SK-N-SH (cell line): ENCODE measurements around the gene LSS. TPM values are rescaled to one million over a fixed set of nuclear protein-coding genes. Genes with fewer than 3 reads are reported as not detected.
"Not testable (repeated sequence)": the region's sequence is repeated elsewhere in the genome, so short reads cannot be mapped to it uniquely, and the experiment has no call there.

Experiments
- CTCF ChIA-PET: fragments of 300-600, 350-600 bp; formaldehyde crosslinking; extraction: SDS; loops from one replicate; lab custom pipeline; 2021; lab: Yijun Ruan, JAX
- POLR2A ChIA-PET: fragments of 350-600 bp; sonication (Branson Sonifier 250); formaldehyde crosslinking; extraction: SDS; loops from one replicate; lab custom pipeline; 2020; ENCODE audit warnings: antibody characterized with exemption, inconsistent platforms; lab: Yijun Ruan, JAX
- DNase-seq: peaks from one replicate; pipeline ENCODE4 v3.0.0; 2012
- H2AFZ ChIP-seq: fragments of 200-600 bp; sonication (generic); 2 replicates; pipeline ENCODE4 v1.8.1; 2016; ENCODE audit warnings: antibody characterized with exemption, mild to moderate bottlenecking, low read depth
- H3F3A ChIP-seq: fragments of 200-600 bp; sonication (generic); replicated peaks from 2 replicates; pipeline ENCODE3; 2016; ENCODE audit warnings: antibody characterized with exemption, mild to moderate bottlenecking; ENCODE audit not compliant: insufficient read depth
- H3K27ac ChIP-seq, 2 experiments: fragments of 200-500 bp in 1 of 2; fragments of 200-600 bp in 1 of 2; sonication (Bioruptor generic) in 1 of 2; sonication (generic), shearing (Covaris generic) in 1 of 2; 2 replicates each; pipeline versions ENCODE4 v1.5.1 to v1.6.1; 2014 to 2016; ENCODE audit warnings: low read depth in 2 of 2, inconsistent platforms in 1 of 2, low read length in 1 of 2, mild to moderate bottlenecking in 1 of 2, mixed read lengths in 1 of 2
- H3K27me3 ChIP-seq: fragments of 200-600 bp; sonication (generic), shearing (Covaris generic); 2 replicates; pipeline ENCODE4 v1.6.1; 2016; ENCODE audit warnings: mixed run types; ENCODE audit not compliant: insufficient read depth
- H3K36me3 ChIP-seq, 2 experiments: fragments of 200-500 bp in 1 of 2; fragments of 200-600 bp in 1 of 2; sonication (Bioruptor generic) in 1 of 2; sonication (generic) in 1 of 2; replicated peaks in 1 of 2; 2 replicates each; pipeline versions ENCODE3 to v1.5.1; 2014 to 2016; ENCODE audit warnings: low read length in 1 of 2, mild to moderate bottlenecking in 1 of 2; ENCODE audit not compliant: insufficient read depth in 2 of 2, control insufficient read depth in 1 of 2
- H3K4me1 ChIP-seq, 2 experiments: fragments of 200-500 bp in 1 of 2; fragments of 200-600 bp in 1 of 2; sonication (Bioruptor generic) in 1 of 2; sonication (generic), shearing (Covaris generic) in 1 of 2; 2 replicates each; pipeline versions ENCODE4 v1.5.1 to v1.6.1; 2014 to 2016; ENCODE audit warnings: low read depth in 1 of 2, low read length in 1 of 2, mixed run types in 1 of 2; ENCODE audit not compliant: insufficient read depth in 2 of 2, control insufficient read depth in 1 of 2
- H3K4me2 ChIP-seq: fragments of 200-600 bp; sonication (generic), shearing (Covaris generic); 2 replicates; pipeline ENCODE4 v1.6.1; 2017; ENCODE audit warnings: mixed run types
- H3K4me3 ChIP-seq, 2 experiments: fragments of 200-500 bp in 1 of 2; fragments of 200-600 bp in 1 of 2; sonication (Bioruptor generic) in 1 of 2; sonication (generic), shearing (Covaris generic) in 1 of 2; 2 replicates each; pipeline versions ENCODE4 v1.5.1 to v1.8.1; 2014 to 2016; ENCODE audit warnings: low read depth in 2 of 2, inconsistent platforms in 1 of 2, low read length in 1 of 2, mild to moderate bottlenecking in 1 of 2, mixed read lengths in 1 of 2, moderate library complexity in 1 of 2
- H3K79me2 ChIP-seq: fragments of 200-600 bp; sonication (generic); 2 replicates; pipeline ENCODE4 v1.8.1; 2017; ENCODE audit warnings: mild to moderate bottlenecking; ENCODE audit not compliant: insufficient read depth
- H3K9ac ChIP-seq: fragments of 200-600 bp; sonication (generic); 2 replicates; pipeline ENCODE4 v1.6.1; 2017; ENCODE audit warnings: mixed run types
- H3K9me2 ChIP-seq: fragments of 200-600 bp; sonication (generic); 2 replicates; pipeline ENCODE4 v1.6.1; 2017; ENCODE audit warnings: mixed run types
- H3K9me3 ChIP-seq: fragments of 200-600 bp; sonication (generic); 2 replicates; pipeline ENCODE4 v1.6.1; 2017; ENCODE audit warnings: mixed run types, mild to moderate bottlenecking, moderate library complexity
- H4K20me1 ChIP-seq: fragments of 200-600 bp; sonication (generic); 2 replicates; pipeline ENCODE4 v1.6.1; 2017; ENCODE audit warnings: mild to moderate bottlenecking, mixed run types; ENCODE audit not compliant: insufficient read depth
- CTCF ChIP-seq: fragments of 200-600 bp; sonication (generic); IDR thresholded peaks from 2 replicates; pipeline ENCODE4 v1.6.1; 2017; ENCODE audit warnings: antibody characterized with exemption, mild to moderate bottlenecking, moderate library complexity
- ELF1 ChIP-seq: IDR thresholded peaks from 2 replicates; pipeline ENCODE4 v1.4.0; 2012
- FOXM1 ChIP-seq: IDR thresholded peaks from 2 replicates; pipeline ENCODE4 v1.4.0; 2012; ENCODE audit warnings: low read depth, mild to moderate bottlenecking
- NFIC ChIP-seq: IDR thresholded peaks from 2 replicates; pipeline ENCODE4 v1.4.0; 2012; ENCODE audit warnings: borderline replicate concordance
- POLR2AphosphoS5 ChIP-seq: IDR thresholded peaks from 2 replicates; pipeline ENCODE4 v1.6.1; 2012; ENCODE audit warnings: low read depth, low read length
- REST ChIP-seq: IDR thresholded peaks from 2 replicates; pipeline ENCODE4 v1.6.1; 2012; ENCODE audit warnings: mild to moderate bottlenecking, low read depth, low read length, moderate library complexity
- WGBS: methylation state at CpG from one replicate; pipeline ENCODE4 v1.1.6; 2017; ENCODE audit warnings: low lambda C conversion rate; 5-methylcytosine and 5-hydroxymethylcytosine counted together
- polyA plus RNA-seq, 3 experiments: library from polyadenylated mRNA; depleted of rRNA; stranded (reverse); fragments of >200 nt; gene quantifications; 2 replicates each; pipeline ENCODE4 v1.2.3, GENCODE V29; 2012

The LSS gene
- polyA plus RNA-seq, 1 of the 3 experiments (the other 2 are of a cell fraction), result 38.7 TPM

GRCh38 chr21:46171996-46172862 is 56.3 kb downstream of the LSS start (continued):
- TF ChIP-seq REST, result no peak

- no peaks in the 10 kb centered on the region for H3K9me3 ChIP-seq
- ChIA-PET CTCF (no interaction called here), POLR2A (no interaction called here)
- H3K36me3 ChIP-seq, result no peaks in the 10 kb centered on the region
- no peaks in the 10 kb centered on the region for H4K20me1 ChIP-seq
- H3K4me3 ChIP-seq, result no peak overlapping the region
- H3K9me2 ChIP-seq, result no peaks in the 10 kb centered on the region; the same call in 1 of the 2 replicates
- H3K4me1 ChIP-seq, result no peaks in the 10 kb centered on the region
- no peak overlapping the region for H3K27ac ChIP-seq
- no peak overlapping the region for H3K9ac ChIP-seq
- 15% methylated on average over 2 of the region's 2 CpGs for WGBS
- no peak overlapping the region for H2AFZ ChIP-seq
- TF ChIP-seq NFIC, result no peak
- no peak for TF ChIP-seq FOXM1
- TF ChIP-seq ELF1, result no peak
- no peak for TF ChIP-seq POLR2AphosphoS5
- TF ChIP-seq CTCF, result no peak
- H3F3A ChIP-seq, result peaks cover 4% of the 10 kb centered on the region
- no peak for DNase-seq
- H3K79me2 ChIP-seq, result no peaks in the 10 kb centered on the region
- H3K4me2 ChIP-seq, result no peak overlapping the region
- H3K27me3 ChIP-seq, result no peaks in the 10 kb centered on the region
Measured at GRCh38 chr21:46171585-46171984, 57.0 kb downstream of the LSS start.

GRCh38 chr21:46170436-46171193 is 58.0 kb downstream of the LSS start:
- H4K20me1 ChIP-seq, H3K9ac ChIP-seq, H3K9me3 ChIP-seq, H3F3A ChIP-seq, H3K9me2 ChIP-seq, DNase-seq, H2AFZ ChIP-seq, H3K4me1 ChIP-seq, CTCF ChIA-PET, H3K4me2 ChIP-seq, H3K79me2 ChIP-seq, H3K36me3 ChIP-seq, POLR2A ChIA-PET, H3K4me3 ChIP-seq, H3K27ac ChIP-seq, H3K27me3 ChIP-seq: not testable (repeated sequence)
- WGBS, result no CpG with 5 or more reads among the region's 1 CpG
